GM10266 (cell line): ENCODE data around the gene MEG3.

Source experiments
- DNase-seq: peaks from one replicate; pipeline ENCODE4 v3.0.0; 2012; ENCODE audit errors: extremely low spot score
- CTCF ChIP-seq: IDR thresholded peaks from 2 replicates; pipeline ENCODE4 v1.5.1; 2012; ENCODE audit warnings: mild to moderate bottlenecking, low read depth; ENCODE audit not compliant: control insufficient read depth, insufficient read depth; ENCODE audit errors: missing control alignments

The MEG3 gene

GRCh38 chr14:100885617-100886016, 59.7 kb downstream of the MEG3 start:
- DNase-seq = no peak
- TF ChIP-seq CTCF = no peak

DNA sequence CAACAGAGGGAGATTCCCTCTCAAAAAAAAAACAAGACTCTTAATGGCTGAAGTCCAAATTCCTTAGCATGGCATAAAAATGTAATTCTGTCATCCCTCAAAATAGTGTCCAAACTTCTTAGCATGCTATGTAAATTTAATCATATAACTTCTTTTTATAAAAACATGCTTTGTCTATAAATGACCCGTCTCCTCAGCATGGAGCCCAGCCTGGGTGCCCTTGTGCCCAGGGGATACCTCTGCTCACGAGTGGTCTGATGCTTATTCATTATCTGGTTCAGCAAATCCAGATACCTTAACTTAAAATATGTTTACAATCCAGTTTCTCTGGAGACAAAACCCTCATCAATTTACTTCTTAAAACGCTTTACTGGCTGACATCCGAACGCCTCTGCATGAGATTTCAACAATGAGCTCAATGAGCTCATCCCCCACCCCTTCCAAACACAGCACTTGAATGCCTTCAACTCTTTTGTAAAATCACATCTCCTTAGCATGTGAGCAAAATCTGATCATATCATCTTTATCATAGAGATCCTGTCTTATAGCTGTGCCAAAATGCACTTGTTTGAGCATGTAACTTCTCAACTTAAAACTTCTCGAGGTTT, 61.9 kb downstream of the MEG3 start:
- DNase-seq = no peak
- no peak for TF ChIP-seq CTCF

DNA sequence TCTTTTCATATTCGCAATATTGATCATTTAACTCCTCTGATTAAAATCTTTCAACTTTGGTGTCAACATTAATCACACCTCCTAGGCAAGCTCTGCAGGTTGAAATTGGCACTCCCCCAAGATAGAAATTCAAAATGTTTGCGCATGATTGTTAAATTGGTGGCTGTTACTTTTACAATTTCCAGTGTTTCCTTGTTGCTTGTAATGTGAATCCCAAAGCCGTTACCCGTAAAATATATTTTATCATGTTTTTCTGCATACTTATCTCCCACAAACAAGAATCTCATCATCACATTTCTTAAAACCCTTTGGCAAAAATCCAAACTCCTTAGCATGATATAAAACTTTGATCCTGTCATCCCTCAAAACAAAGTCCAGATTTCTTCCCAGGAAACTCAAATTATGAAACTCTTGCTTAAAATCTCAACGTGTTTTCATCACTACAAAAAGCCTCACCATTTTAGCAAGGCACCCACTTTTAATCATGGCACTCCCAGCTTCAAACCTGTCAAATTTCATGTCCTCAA, 62.9 kb downstream of the MEG3 start:
- no peak for DNase-seq
- TF ChIP-seq CTCF = no peak

DNA sequence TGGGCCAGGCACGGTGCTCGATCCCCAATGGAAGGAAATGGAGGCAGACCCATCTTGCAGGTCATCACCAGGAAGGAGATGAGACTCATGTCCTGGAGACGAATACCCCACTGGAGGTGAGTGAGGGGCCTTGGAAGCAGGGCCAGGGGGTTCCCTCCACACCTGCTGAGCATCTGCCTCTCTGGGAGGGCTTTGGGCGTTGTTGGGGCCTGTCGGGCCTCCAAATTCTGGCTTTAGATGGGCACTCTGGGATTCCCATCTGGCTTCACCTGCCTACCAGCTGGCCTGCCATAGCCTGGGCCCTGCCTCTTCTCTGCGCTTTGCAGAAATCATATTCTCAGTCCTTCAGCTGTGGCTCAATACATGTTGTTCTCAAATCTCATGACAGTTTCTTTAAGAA, 63.7 kb downstream of the MEG3 start:
- no peak for DNase-seq
- TF ChIP-seq CTCF = no peak

DNA sequence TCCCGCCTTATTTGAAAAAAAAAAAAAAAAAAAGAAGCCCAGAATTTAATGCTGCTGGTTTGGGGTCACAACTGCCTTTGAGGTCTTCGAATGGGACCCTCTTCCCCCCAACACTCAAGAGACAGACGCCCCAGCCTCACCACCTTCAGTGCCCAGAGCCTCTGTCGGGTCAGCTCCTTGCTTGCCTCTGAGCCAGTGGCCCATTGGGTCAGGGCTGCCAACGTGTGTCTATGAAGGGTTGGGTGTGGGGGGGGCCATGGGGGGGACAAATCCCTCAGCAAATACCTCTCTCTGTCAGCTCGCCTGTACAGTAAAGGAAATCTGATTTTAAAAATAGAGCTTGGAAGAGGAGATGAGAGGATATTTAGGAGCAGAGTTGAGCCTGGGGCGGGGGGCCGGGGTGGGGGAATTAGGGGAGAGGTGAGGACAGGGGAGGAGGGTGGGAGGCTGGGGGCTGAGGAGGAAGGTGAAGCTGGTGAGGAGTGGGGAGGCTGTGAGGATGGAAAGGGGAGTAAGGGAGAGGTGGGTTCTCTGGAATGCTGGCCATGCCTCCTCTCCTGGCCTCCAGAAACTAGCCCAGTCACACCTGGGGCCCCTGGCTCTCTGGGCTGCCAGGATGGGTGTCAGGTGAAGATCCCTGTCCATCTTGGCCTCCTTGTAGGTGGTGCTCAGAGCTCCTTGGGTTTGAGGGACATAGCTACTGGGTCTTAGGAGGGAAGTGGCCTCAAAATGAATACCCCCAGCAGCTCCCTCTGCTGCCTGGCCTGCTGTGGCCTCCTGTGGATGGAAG, 64.3 kb downstream of the MEG3 start:
- DNase-seq = no peak
- TF ChIP-seq CTCF = no peak

GRCh38 chr14:100891051-100891450, 65.1 kb downstream of the MEG3 start:
- DNase-seq = no peak
- TF ChIP-seq CTCF = no peak
